Myocyte (in vitro differentiated cells): ENCODE data around the gene ZNF491. TPM values are rescaled to one million over a fixed set of nuclear protein-coding genes. Genes with fewer than 3 reads are reported as not detected.
"Not testable (repeated sequence)": the region's sequence is repeated elsewhere in the genome, so short reads cannot be mapped to it uniquely, and the experiment has no call there.

Source experiments
- DNase-seq: peaks from one replicate; pipeline ENCODE4 v3.0.0-alpha.2; 2012; ENCODE audit warnings: low read depth
- total RNA-seq: library from RNA; depleted of rRNA; stranded (reverse); fragments of >200 nt; gene quantifications from 2 replicates; pipeline ENCODE4 v1.2.3, GENCODE V29; 2014

Gene ZNF491
- total RNA-seq, 1 donor from 2014 or later, result 2.3 TPM

DNA sequence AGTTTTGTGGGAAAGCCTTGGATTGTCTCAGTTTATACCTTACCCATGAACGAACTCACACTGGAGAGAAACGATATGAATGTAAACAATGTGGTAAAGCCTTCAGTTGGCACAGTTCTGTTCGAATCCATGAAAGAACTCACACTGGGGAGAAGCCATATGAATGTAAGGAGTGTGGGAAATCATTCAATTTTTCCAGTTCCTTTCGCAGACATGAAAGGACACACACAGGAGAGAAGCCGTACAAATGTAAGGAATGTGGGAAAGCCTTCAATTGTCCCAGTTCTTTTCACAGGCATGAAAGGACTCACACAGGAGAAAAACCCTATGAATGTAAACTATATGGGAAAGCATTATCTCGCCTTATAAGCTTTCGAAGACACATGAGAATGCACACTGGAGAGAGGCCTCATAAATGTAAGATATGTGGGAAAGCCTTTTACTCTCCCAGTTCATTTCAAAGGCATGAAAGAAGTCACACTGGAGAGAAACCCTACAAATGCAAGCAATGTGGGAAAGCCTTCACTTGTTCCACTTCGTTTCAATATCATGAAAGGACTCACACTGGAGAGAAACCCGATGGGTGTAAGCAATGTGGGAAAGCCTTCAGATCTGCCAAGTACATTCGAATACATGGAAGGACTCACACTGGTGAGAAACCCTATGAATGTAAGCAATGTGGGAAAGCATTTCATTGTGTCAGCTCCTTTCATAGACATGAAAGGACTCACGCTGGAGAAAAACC lies 8.2 kb downstream of the ZNF491 start:
- DNase-seq, result no peak

DNA sequence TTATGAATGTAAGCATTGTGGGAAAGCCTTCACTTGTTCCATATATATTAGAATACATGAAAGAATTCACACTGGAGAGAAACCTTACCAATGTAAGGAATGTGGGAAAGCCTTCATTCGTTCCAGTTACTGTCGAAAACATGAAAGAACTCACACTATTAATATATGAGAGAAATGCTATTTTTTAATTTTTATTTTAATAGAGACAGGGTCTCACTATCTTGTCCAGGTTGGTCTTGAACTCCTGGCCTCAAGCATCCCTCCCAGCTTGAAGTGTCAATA lies 8.7 kb downstream of the ZNF491 start:
- no peak for DNase-seq

DNA sequence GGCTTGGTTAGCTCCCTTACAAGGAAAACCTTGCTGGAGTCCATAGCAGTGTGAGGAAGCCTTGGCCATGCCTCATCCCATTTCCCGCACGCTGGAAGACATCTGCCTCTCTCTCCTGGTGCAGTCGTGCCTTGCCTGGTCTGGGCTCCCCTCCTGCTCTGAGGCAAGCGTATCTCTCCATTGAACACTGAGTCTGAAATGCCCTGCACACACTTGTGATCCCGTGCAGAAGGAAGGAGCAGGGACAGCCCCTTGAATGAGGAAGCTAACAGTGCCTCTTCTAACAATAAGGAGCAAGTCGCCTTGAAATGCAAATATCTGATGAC lies 15.3 kb downstream of the ZNF491 start:
- no peak for DNase-seq

DNA sequence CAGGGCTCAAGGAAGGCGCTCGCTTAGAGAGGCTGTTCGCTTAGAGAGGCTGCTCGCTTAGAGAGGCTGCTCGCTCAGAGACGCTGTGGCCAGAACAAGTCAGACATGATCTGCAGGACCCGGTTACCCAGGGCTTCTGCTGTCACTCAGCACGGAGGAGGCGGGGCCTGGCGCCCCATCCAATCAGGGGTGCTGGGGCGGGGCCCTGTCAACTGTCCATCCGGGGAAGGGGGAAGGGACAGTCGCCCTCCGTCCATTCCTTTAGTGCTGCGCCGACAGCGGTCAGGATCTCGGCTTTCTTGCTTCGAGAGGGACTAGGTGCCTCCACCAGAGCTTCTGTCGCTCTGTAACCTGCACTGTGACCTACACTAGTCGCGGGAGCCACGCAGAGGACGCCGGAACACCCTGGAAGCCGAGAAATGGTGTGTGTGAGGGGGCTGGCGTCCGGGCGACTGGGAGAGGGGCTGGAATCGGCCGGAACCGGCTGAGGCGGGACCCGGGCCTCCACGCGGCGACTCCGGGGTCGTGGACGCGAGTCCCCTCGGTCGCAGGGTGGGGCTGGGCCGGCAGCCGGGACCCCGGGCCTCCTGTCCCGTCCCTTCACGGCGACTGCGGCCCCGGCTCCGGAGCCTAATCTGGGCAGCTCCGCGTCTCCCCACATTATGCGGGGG lies 15.8 kb downstream of the ZNF491 start, which contains the start of gene ZNF440:
Gene ZNF440, plus strand, starts transcription at position 245 of the 671 bp plus-strand sequence. Its CDS starts 175 bp downstream, at position 420.
- DNase-seq, result peak; percentile 96

DNA sequence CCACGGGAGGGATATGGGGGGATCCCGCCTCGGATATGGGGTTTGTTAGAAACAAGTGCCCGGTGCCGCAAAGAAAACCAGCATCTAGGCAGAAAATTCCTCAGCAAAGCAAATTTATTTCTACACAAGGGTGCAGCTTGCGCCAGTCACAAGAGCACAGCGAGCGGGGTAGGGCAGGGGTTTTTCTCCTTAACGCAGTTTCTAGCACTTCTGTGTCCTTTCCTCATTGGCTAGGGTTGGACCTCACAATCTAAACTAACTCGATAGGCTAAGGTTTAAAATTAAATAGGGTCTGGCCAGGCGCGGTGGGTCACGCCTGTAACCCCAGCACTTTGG lies 16.3 kb downstream of the ZNF491 start:
- DNase-seq, result no peak

DNA sequence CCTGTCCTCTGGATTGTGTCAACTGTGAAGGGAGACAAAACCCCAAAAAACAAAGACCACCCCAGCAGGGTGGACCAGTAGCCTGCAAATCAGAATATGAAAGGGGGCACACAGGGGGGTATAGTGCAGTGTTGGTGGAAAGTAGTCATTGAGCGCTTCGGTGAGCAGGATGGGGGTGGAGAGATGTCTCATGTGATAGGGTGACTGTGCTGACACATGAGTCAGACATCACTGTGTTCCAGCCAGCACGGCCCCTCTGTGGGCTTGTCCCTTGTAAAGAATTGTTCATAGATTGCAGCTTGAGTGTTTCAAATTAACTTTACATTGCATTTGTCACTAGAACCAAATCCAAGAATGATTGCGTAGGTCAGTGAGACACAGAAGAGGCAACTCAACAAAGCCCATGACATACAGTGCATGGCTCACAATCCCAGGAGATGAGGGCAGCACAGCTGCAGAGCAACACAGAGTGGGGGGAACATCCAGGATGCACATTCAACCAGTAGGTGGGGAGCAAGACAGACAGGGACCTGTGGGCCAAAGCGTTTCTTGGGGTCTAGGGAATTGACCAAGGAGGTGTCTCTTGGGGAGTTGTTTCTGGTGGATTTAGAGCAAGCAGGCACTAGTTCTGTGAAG lies 23.3 kb downstream of the ZNF491 start:
- DNase-seq, result no peak

DNA sequence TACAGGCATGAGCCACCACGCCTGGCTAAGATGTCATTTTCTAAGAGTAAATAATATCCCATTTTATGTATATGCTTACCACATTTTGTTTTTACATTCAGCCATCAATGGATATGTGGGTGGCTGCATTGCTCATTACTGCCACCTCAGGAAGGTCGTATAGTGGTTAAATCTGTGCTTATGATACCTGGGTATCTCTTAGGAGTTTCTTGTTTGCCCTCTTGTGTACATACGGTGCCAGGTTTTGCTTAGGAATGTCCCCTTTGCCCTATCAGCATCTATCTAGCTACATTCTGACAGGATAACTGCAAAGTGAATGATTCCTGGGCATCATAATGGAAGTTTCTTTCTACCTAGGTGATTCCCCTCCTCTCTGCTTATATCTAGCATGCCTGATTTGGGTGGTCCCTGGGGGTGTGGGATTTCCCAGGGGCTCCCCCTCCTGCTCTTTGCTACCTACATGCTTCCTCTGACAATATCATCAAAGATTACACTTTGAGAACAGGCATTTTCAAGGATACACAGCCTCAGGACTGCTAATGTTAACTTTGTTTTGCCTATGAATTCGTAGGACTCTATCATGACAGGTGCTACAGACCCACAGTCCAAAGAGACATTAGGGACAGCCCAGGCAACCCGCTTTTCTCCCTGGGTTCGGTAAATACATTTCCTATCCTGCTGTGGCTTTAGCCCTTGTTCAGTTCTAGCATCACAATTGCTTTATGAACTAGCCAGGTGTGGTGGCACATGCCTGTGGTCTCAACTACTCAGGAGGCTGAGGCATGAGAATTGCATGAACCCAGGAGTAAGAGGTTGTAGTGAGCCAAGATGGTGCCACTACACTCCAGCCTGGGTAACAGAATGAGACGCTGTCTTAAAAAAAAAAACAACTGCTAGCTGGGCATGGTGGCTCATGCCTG lies 30.9 kb downstream of the ZNF491 start:
- not testable (repeated sequence) for DNase-seq

DNA sequence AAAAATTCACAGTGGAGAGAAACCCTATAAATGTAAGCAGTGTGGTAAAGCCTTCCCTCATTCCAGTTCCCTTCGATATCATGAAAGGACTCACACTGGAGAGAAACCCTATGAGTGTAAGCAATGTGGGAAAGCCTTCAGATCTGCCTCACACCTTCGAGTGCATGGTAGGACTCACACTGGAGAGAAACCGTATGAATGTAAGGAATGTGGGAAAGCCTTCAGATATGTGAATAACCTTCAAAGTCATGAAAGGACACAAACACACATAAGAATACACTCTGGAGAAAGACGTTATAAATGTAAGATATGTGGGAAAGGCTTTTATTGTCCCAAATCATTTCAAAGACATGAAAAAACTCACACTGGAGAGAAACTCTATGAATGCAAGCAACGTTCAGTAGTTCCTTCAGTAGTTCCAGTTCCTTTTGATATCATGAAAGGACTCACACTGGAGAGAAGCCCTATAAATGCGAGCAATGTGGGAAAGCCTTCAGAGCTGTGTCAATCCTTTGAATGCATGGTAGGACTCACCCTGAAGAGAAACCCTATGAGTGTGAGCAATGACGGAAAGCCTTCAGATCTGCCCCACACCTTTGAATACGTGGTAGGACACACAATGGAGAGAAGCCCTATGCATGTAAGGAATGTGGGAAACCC lies 34.1 kb downstream of the ZNF491 start:
- DNase-seq, result no peak

DNA sequence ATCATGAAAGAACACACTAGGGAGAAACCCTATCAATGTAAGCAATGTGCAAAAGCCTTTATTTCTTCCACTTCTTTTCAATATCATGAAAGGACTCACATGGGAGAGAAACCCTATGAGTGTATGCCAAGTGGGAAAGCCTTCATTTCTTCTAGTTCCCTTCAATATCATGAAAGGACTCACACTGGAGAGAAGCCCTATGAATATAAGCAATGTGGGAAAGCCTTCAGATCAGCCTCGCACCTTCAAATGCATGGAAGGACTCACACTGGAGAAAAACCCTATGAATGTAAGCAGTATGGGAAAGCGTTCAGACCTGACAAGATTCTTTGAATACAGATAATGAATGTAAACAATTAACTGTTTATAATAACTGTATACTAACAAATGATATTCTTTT lies 35.2 kb downstream of the ZNF491 start:
- no peak for DNase-seq

DNA sequence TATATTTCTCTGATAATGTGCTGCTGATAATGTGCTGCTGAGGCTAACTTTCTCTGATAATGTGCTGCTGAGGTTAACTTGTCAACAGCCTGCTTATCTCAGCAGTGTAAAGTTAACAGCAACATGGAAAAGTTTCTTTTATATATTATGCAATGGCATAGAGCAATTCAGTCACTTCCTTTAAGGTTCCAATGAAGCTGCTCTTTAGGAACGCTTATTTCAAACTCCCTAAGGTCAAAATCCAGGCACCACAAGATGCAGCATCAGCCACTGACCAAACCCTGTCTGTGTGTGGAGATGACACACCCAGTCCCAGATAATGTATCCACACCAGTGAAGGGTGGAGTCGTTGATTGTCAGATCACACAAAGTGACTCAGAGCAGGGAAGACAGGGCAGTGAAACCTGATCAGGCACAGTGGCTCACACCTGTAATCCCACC lies 37.3 kb downstream of the ZNF491 start:
- not testable (repeated sequence) for DNase-seq

DNA sequence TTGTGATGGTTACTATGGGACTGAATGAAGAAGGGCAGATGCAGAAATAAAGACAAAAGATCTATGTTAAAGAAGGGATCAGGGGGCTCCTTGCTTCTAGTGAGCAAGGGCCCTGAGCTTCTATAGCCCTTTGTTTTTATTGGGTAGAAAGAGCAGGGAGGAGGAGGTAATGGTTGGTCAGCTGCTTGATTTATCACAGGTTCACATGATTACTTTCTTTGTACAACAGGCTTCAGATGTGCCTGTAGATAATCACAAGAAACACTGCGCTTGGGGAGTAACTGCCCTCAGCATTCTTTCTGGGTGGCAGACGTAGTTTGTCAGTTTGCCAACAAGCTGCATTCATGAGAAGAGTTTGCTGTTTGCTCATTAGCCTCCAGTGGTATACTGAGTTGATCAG lies 45.4 kb downstream of the ZNF491 start:
- DNase-seq, result no peak

DNA sequence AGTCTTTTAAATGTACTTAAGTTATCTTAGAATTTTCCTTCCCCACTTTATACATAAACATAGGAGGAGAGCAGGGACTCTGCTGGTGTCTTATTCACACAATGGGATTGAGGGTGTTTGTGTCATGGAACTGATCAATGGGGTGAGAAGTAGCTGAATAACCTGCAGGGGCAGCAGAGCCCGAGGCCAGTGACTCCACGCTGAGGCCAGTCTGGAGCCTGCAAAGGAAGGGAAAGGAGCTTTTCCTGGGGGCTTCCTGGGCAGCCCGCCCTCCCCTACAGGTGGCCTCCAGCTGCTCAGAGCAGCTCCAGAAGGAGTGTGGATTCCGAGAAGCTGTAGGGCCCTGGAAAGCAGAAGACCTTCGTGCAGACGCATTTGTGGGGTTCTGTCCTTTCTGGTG lies 49.3 kb downstream of the ZNF491 start:
- DNase-seq, result not testable (repeated sequence)

DNA sequence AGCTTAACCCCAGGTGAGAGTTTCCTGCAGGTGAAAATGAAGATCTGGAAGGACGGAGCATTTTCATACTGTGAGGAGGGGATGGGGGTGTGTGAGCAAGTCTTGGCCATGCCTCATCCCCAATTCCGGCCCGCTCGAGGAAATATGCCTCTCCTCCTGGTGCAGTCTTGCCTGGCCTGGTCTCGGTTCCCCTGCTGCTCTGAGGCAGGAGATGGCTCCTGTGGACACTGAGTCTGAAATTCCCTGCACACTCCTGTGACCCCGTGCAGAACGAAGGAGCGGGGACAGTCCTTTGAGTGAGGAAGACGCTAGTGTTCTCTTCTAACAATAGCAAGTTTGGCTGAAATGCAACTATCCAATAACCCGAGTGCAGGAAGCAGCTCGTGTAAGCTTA lies 49.9 kb downstream of the ZNF491 start:
- DNase-seq, result no peak

DNA sequence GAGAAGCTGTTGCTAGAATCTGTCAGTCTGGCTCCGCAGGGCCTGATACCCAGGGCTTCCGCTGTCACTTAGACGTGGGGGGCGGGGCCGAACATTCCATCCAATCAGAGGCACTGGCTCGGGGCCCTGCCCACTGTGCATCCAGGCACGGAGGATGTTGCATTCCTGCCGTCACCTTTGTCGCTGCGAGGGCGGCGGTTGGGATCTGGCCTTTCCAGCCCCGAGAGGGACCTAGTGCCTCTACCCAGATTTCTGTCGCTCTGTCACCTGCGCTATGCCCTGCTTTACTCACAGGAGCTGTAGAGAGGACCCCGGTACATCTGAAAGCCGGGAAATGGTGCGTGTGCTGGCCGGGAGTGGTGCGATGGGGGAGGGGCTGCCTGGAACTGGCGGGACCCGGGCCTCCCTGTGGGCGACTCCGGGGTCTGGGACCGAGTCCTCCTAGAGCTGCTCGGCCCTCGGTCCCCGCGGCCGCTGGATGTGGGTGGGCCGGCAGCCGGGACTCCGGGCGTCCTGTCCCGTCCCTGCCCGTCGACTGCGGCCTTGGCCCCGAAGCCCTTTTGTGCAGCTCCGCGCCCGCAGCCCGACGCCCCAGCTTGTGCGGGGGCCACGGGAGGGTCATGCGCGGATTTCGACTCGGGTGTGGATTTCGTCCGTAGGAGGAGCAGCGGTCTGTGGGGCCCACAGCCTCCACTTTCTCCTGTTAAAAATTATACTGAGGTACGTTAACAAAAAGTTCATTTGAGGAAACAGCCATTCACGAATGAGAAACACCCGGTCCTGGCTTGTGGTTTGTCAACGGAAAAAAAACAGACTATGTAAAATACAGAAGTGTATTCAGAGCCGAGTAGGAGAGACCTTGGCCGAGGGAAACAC lies 50.5 kb downstream of the ZNF491 start, which contains the start of gene ZNF439:
Gene ZNF439, plus strand, starts transcription at position 133 of the 876 bp plus-strand sequence. Its CDS starts 142 bp downstream, at position 275.
- DNase-seq, result no peak

DNA sequence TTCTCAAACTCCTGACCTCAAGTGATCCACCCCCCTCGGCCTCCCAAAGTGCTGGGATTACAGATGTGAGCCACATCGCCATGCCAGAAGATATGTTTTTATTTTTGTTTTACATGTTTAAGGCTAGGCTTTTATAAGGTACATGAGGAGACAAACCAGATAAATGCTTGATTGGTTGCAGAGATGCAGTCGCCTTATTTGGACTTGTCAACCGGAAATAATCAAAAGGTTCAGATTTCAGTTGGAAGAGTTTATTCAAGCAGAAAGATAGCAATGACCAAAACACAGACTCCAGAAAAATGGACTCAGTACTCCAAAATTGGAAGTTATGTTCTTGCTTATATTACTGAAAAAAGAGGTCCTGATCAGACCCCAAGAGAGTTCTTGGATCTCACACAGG lies 52.0 kb downstream of the ZNF491 start:
- not testable (repeated sequence) for DNase-seq

DNA sequence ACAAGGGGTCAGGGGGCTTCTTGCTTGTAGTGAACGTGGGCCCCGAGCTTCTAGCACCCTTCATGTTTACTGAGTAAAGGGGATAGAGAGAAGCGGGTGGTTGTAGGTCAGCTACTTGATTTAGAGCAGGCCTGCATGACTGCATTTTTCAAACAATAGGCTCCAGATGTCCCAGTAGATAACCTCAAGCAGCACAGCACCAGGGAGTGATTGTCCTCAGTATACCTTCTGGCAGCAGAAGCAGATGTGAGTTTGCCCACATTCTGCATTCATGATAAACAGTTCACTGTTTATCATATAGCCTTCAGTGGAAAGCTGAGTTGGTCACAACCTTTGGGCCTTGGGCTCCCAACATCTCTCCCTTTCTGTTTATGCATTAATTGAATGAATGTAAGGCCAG lies 55.0 kb downstream of the ZNF491 start:
- no peak for DNase-seq

DNA sequence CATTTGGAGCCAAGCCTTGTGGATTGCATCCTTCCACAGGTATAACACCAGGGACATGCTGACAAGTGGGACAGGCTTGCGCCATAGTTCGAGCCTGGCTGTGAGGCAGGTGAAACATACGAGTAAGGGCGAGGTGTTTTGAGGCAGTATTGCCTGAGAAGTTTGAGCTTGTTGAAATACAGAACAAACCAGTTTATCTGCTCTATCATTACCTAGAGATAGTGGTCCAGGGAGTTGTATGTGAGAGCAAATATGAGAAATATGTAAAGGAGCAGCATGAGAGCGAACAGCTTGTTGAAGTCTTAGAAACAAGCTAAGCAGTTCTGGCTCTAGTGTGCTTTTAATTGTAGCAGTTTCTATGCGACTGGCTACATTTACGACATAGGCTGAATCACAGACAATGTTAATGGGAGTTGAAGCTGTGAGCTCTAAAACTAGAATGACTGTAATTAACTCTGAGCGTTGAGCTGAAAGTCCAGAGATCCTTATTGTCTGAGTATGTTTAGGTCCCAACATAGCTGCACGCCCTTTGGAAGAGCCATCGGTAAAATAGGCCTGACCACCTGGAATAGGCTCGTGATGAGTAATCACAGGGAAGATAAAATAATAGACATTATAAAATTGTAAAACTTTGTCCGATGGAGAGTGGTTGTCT lies 58.4 kb downstream of the ZNF491 start:
- DNase-seq, result no peak
